SK-N-MC (cell line): ENCODE data around the gene TBC1D7.

ENCODE experiments used
- EZH2 ChIP-seq: fragments of 200-600 bp; sonication (generic); IDR thresholded peaks from one replicate; pipeline ENCODE4 v1.6.1; 2017; ENCODE audit warnings: antibody characterized with exemption
- POLR2AphosphoS5 ChIP-seq: IDR thresholded peaks from 2 replicates; pipeline ENCODE4 v1.6.1; 2012; ENCODE audit warnings: mild to moderate bottlenecking, low read depth, low read length, borderline replicate concordance

DNA sequence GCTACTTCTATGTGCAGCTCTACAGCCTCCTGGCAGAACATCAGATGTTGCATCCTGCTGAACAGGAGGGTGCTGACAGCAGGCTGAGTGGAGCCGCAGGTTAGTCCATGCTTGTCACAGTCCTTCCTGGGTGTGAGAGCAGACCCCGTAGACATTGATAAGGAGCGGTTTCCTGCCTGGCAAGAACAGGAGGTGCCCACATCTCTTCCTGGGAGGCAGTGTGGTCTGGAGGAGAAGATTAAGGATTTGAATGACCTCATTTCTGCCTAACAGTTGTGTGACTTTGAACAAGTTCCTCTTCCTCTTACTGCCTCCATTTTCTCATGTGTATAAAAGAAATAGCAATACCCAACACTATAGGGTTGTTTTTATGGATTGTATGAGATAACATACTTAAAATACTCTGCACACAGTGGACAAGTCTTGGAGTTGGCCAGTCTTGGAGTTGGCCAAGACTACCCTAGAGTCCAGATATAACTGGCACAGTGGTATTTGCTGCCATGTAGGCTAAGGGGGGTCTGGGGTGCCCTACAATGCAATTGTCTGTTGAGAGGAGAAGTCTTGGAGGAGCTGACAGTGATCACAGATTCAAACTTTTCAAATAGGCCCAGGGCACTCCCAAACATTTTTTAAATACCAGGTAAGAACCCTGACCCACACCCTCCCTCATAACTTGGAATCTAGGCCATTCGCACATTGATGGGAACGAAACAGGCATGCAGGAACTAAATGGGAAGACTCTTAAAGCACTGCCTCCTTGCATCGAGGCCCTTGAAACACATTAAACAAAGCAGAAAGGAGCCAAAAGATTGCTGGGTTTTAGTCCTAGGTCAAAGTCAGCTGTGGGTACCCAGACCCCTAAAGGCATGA, 32.6 kb upstream of the TBC1D7 start:
- TF ChIP-seq EZH2 = no peak
- TF ChIP-seq POLR2AphosphoS5 = no peak
